Trophoblast cell (in vitro differentiated cells and primary cell): ENCODE results near the gene BBS9.
"Not testable (repeated sequence)": the region's sequence is repeated elsewhere in the genome, so short reads cannot be mapped to it uniquely, and the experiment has no call there.

Source experiments
- DNase-seq, 2 donors: peaks; one replicate each; pipeline ENCODE4 v3.0.0-alpha.2; 2016
- H2AFZ ChIP-seq: 2 replicates; pipeline ENCODE4 v1.6.1; 2013; ENCODE audit warnings: low read length, moderate library complexity, mild to moderate bottlenecking; ENCODE audit not compliant: insufficient read depth, poor library complexity
- H2AK5ac ChIP-seq: 2 replicates; pipeline ENCODE4 v1.6.1; 2013; ENCODE audit warnings: mild to moderate bottlenecking, low read length
- H2BK120ac ChIP-seq: 2 replicates; pipeline ENCODE4 v1.6.1; 2013; ENCODE audit warnings: low read length, mild to moderate bottlenecking, moderate library complexity; ENCODE audit not compliant: insufficient read depth, poor library complexity
- H2BK12ac ChIP-seq: 2 replicates; pipeline ENCODE4 v1.6.1; 2013; ENCODE audit warnings: mild to moderate bottlenecking, low read length, moderate library complexity
- H2BK5ac ChIP-seq: 2 replicates; pipeline ENCODE4 v1.6.1; 2013; ENCODE audit warnings: low read length, low read depth, moderate library complexity, mild to moderate bottlenecking; ENCODE audit not compliant: poor library complexity
- H3K14ac ChIP-seq: 2 replicates; pipeline ENCODE4 v1.6.1; 2013; ENCODE audit warnings: mild to moderate bottlenecking, low read length
- H3K18ac ChIP-seq: 2 replicates; pipeline ENCODE4 v1.6.1; 2013; ENCODE audit warnings: mild to moderate bottlenecking, low read length
- H3K23ac ChIP-seq: 2 replicates; pipeline ENCODE4 v1.6.1; 2013; ENCODE audit warnings: low read length
- H3K27ac ChIP-seq: 2 replicates; pipeline ENCODE4 v1.5.1; 2013; ENCODE audit warnings: low read depth, mild to moderate bottlenecking, inconsistent platforms, low read length, moderate library complexity
- H3K27me3 ChIP-seq: 2 replicates; pipeline ENCODE4 v1.6.1; 2013; ENCODE audit warnings: inconsistent platforms, mild to moderate bottlenecking, low read length, moderate library complexity; ENCODE audit not compliant: insufficient read depth
- H3K36me3 ChIP-seq, 2 experiments: 1 replicate in 1 of 2; 2 replicates in 1 of 2; pipeline ENCODE4 v1.6.1; 2013; ENCODE audit warnings: low read length in 2 of 2, mild to moderate bottlenecking in 2 of 2, moderate library complexity in 1 of 2; ENCODE audit not compliant: insufficient read depth in 2 of 2, control insufficient read depth in 1 of 2
- H3K4ac ChIP-seq: 2 replicates; pipeline ENCODE4 v1.6.1; 2013; ENCODE audit warnings: low read depth, mild to moderate bottlenecking, low read length, moderate library complexity
- H3K4me1 ChIP-seq, 2 experiments: 1 replicate in 1 of 2; 2 replicates in 1 of 2; pipeline ENCODE4 v1.6.1; 2013; ENCODE audit warnings: low read length in 2 of 2, mild to moderate bottlenecking in 2 of 2, moderate library complexity in 1 of 2; ENCODE audit not compliant: insufficient read depth in 2 of 2, control insufficient read depth in 1 of 2
- H3K4me2 ChIP-seq: 2 replicates; pipeline ENCODE4 v1.6.1; 2013; ENCODE audit warnings: inconsistent platforms, mild to moderate bottlenecking, low read length, moderate library complexity
- H3K4me3 ChIP-seq: 2 replicates; pipeline ENCODE4 v1.5.1; 2013; ENCODE audit warnings: mild to moderate bottlenecking, low read depth, low read length, inconsistent platforms
- H3K79me1 ChIP-seq: one replicate; pipeline ENCODE4 v1.6.1; 2013; ENCODE audit warnings: low read length
- H3K79me2 ChIP-seq: 2 replicates; pipeline ENCODE4 v1.6.1; 2013; ENCODE audit warnings: low read length, mild to moderate bottlenecking; ENCODE audit not compliant: control insufficient read depth, insufficient read depth, poor library complexity
- H3K9ac ChIP-seq: 2 replicates; pipeline ENCODE4 v1.6.1; 2013; ENCODE audit warnings: mild to moderate bottlenecking, low read length
- H3K9me3 ChIP-seq: 2 replicates; pipeline ENCODE4 v1.6.1; 2013; ENCODE audit warnings: low read depth, mild to moderate bottlenecking, control low read depth, inconsistent platforms, low read length; ENCODE audit not compliant: insufficient read depth
- H4K12ac ChIP-seq: 2 replicates; pipeline ENCODE4 v1.6.1; 2013; ENCODE audit warnings: low read depth, mild to moderate bottlenecking, low read length, moderate library complexity
- H4K8ac ChIP-seq: 2 replicates; pipeline ENCODE4 v1.6.1; 2013; ENCODE audit warnings: low read depth, mild to moderate bottlenecking, low read length, moderate library complexity
- H4K91ac ChIP-seq: one replicate; pipeline ENCODE4 v1.6.1; 2013; ENCODE audit warnings: low read depth, mild to moderate bottlenecking, low read length, moderate library complexity
- WGBS: extraction: QIAGEN DNeasy Blood & Tissue Kit; methylation state at CpG from one replicate; pipeline ENCODE4 v1.1.7; 2013; ENCODE audit warnings: missing lambda C conversion rate; ENCODE audit not compliant: insufficient read length, insufficient coverage; ENCODE audit errors: extremely low coverage; 5-methylcytosine and 5-hydroxymethylcytosine counted together

BBS9 gene

DNA sequence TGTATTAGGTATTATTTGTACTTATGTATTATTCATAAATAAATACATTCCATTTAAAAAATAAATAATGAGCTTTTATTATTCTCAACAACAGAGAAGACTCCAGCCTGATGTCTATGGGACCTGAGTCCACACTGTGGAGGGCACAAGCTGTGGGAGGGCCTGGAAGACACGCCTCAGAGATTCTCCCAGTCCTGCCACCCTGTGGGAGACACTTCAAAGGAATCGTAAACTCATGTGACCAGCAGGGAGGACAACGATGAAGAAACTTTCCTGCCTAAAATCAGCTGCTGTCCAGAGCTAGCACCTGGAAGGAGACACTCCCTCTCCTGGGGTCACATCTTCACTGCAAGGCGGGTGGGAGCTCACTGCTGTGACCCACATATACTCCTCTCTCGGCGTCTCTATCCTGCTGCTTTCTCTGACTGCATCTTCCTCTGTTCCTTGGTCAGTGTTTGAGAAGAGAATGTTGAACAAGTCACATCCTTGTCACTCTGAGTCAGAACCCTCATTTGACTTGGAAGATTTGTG, 34.6 kb upstream of the BBS9 start:
- H4K8ac ChIP-seq, H3K9me3 ChIP-seq, H3K79me2 ChIP-seq, H3K27ac ChIP-seq, H3K18ac ChIP-seq, H3K27me3 ChIP-seq, H2BK12ac ChIP-seq, H3K9ac ChIP-seq, H3K4ac ChIP-seq, H2BK5ac ChIP-seq, H3K23ac ChIP-seq, H3K79me1 ChIP-seq, H3K14ac ChIP-seq, H3K4me2 ChIP-seq, H3K4me3 ChIP-seq, H3K4me1 ChIP-seq, H2BK120ac ChIP-seq, DNase-seq, H4K91ac ChIP-seq, H2AK5ac ChIP-seq, H2AFZ ChIP-seq, H4K12ac ChIP-seq: not testable (repeated sequence)
- WGBS, result no CpG with 5 or more reads among the region's 6 CpGs
- H3K36me3 ChIP-seq, result peaks cover 21 to 30% of the 10 kb centered on the region in 2 experiments

DNA sequence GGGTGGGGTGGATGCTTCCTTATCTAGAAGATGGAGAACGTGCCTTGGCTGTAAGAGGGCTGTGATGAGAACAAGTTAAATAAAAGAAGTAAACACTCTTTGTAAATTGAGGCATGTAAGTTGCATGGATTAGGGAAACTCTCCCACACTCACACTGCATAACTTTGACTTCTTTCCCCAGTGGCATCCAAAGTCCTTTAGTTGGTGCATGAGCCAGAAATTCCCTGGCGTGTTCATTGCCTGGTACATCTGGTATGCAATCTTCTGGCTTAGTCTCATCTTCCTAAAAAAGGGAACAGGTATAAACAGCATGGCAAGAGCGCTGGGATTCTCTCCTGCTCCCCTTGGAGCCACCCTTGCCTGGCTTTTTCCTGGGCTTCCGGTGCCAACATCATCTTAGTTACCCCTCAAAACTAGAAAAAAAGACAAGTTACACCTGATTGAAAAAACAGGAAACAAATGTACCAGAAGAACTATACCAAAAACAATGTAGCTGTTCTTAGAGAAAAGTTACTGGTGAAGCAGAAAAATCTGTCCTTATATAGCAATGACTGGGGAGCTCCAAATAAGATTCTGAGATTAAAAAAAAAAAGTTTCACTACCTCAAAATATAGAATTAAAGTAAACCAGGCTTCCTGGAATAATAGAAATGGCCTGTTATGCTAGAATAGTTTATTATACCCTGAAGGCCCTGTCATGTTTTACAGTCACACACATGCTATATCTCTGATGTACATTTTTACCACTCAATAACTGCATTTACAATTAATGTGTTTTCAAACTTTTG, 30.0 kb upstream of the BBS9 start:
- no peak overlapping the region for H3K4me3 ChIP-seq
- H3K9me3 ChIP-seq, result no peaks in the 10 kb centered on the region
- H3K27ac ChIP-seq, result no peak overlapping the region
- H3K18ac ChIP-seq, result no peak overlapping the region
- no peak overlapping the region for H3K9ac ChIP-seq
- H2BK120ac ChIP-seq, result no peak overlapping the region
- H3K4me1 ChIP-seq, result no peaks in the 10 kb centered on the region
- peaks cover 2% of the 10 kb centered on the region for H3K79me2 ChIP-seq
- H4K8ac ChIP-seq, result no peak overlapping the region
- peaks cover 34 to 42% of the 10 kb centered on the region in 2 experiments for H3K36me3 ChIP-seq
- H3K79me1 ChIP-seq, result no peaks in the 10 kb centered on the region
- H2BK5ac ChIP-seq, result no peak overlapping the region
- no peak overlapping the region for H4K91ac ChIP-seq
- no peaks in the 10 kb centered on the region for H3K27me3 ChIP-seq
- H4K12ac ChIP-seq, result no peak overlapping the region
- no peak overlapping the region for H2AFZ ChIP-seq
- H2BK12ac ChIP-seq, result no peak overlapping the region
- no peak overlapping the region for H3K4ac ChIP-seq
- DNase-seq, result no peak
- no peak overlapping the region for H3K23ac ChIP-seq
- WGBS, result no CpG with 5 or more reads among the region's 4 CpGs
- no peak overlapping the region for H3K14ac ChIP-seq
- H3K4me2 ChIP-seq, result no peak overlapping the region
- H2AK5ac ChIP-seq, result no peak overlapping the region

DNA sequence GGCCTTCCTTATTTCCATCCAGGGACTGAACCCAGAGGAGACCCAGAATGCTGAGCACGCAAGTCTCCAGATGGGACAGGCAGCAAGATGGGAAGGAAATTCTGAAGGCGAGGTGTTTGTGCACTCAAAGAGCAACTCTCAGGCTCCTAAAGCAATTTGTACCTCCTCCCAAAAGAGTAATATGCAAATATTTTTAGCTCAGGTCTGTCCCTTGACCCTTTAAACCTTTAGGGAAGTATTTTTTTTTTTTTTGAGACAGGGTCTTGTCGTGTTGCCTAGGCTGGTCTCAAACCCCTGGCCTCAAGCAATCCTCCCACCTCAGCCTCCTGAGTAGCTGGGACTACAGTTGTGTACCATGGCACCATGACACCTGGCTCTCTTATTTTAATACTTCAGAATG, 28.6 kb upstream of the BBS9 start:
- H4K8ac ChIP-seq, result no peak overlapping the region
- no peak overlapping the region for H2BK12ac ChIP-seq
- H2AK5ac ChIP-seq, result no peak overlapping the region
- no peak overlapping the region for H4K12ac ChIP-seq
- H3K14ac ChIP-seq, result no peak overlapping the region
- H3K27me3 ChIP-seq, result no peaks in the 10 kb centered on the region
- no CpG with 5 or more reads among the region's 3 CpGs for WGBS
- DNase-seq, result no peak
- no peaks in the 10 kb centered on the region for H3K4me1 ChIP-seq
- H3K23ac ChIP-seq, result no peak overlapping the region
- H3K4ac ChIP-seq, result no peak overlapping the region
- peaks cover 2% of the 10 kb centered on the region for H3K79me2 ChIP-seq
- no peak overlapping the region for H3K27ac ChIP-seq
- H2BK5ac ChIP-seq, result no peak overlapping the region
- no peak overlapping the region for H3K9ac ChIP-seq
- H2BK120ac ChIP-seq, result no peak overlapping the region
- no peak overlapping the region for H3K4me2 ChIP-seq
- H3K9me3 ChIP-seq, result no peaks in the 10 kb centered on the region
- no peaks in the 10 kb centered on the region for H3K79me1 ChIP-seq
- H2AFZ ChIP-seq, result no peak overlapping the region
- H3K4me3 ChIP-seq, result no peak overlapping the region
- no peak overlapping the region for H4K91ac ChIP-seq
- peaks cover 29 to 38% of the 10 kb centered on the region in 2 experiments for H3K36me3 ChIP-seq
- no peak overlapping the region for H3K18ac ChIP-seq

GRCh38 chr7:33101906-33102305, 27.5 kb upstream of the BBS9 start:
- no peak overlapping the region for H3K4me3 ChIP-seq
- no peak overlapping the region for H3K4me2 ChIP-seq
- no peak overlapping the region for H4K12ac ChIP-seq
- no CpG with 5 or more reads among the region's 3 CpGs for WGBS
- H3K27me3 ChIP-seq, result no peaks in the 10 kb centered on the region
- no peak overlapping the region for H3K4ac ChIP-seq
- H2BK5ac ChIP-seq, result no peak overlapping the region
- H3K27ac ChIP-seq, result no peak overlapping the region
- H4K91ac ChIP-seq, result no peak overlapping the region
- H3K79me1 ChIP-seq, result no peaks in the 10 kb centered on the region
- H2AK5ac ChIP-seq, result no peak overlapping the region
- no peak overlapping the region for H3K18ac ChIP-seq
- H3K23ac ChIP-seq, result no peak overlapping the region
- peaks cover 2% of the 10 kb centered on the region for H3K79me2 ChIP-seq
- no peaks in the 10 kb centered on the region for H3K9me3 ChIP-seq
- no peak overlapping the region for H4K8ac ChIP-seq
- no peak overlapping the region for H3K14ac ChIP-seq
- H2AFZ ChIP-seq, result no peak overlapping the region
- H2BK12ac ChIP-seq, result no peak overlapping the region
- H2BK120ac ChIP-seq, result no peak overlapping the region
- no peak for DNase-seq
- no peak overlapping the region for H3K9ac ChIP-seq
- peaks cover 25 to 30% of the 10 kb centered on the region in 2 experiments for H3K36me3 ChIP-seq
- H3K4me1 ChIP-seq, result no peaks in the 10 kb centered on the region
